Neutrophil (primary cell): ENCODE data around the gene PRG3.

Experiments used
- H3K27ac ChIP-seq: fragments of 200-600 bp; sonication (generic); 2 replicates; pipeline ENCODE4 v1.5.1; 2016; ENCODE audit warnings: mild to moderate bottlenecking, moderate library complexity
- H3K27me3 ChIP-seq: fragments of 200-600 bp; sonication (generic); 2 replicates; pipeline ENCODE4 v1.6.0; 2016; ENCODE audit warnings: mild to moderate bottlenecking
- H3K36me3 ChIP-seq: fragments of 200-600 bp; sonication (generic); 2 replicates; pipeline ENCODE4 v1.5.1; 2017
- H3K4me1 ChIP-seq, 2 experiments: fragments of 200-600 bp in 1 of 2; sonication (generic) in 1 of 2; 1 replicate in 1 of 2; 2 replicates in 1 of 2; pipeline versions ENCODE4 v1.5.1 to v1.6.1; 2013 to 2016; ENCODE audit warnings: low read depth in 1 of 2, low read length in 1 of 2, mild to moderate bottlenecking in 1 of 2, moderate library complexity in 1 of 2; ENCODE audit not compliant: control insufficient read depth in 1 of 2, insufficient read depth in 1 of 2
- H3K4me3 ChIP-seq, 2 experiments: fragments of 200-600 bp in 1 of 2; sonication (generic) in 1 of 2; 1 replicate in 1 of 2; 2 replicates in 1 of 2; pipeline ENCODE4 v1.5.1; 2013 to 2016; ENCODE audit warnings: low read depth in 1 of 2, low read length in 1 of 2, mild to moderate bottlenecking in 1 of 2, moderate library complexity in 1 of 2
- H3K9me3 ChIP-seq: fragments of 200-600 bp; sonication (generic); 2 replicates; pipeline ENCODE4 v1.5.1; 2016
- TF ChIP-seq, protein P1 (sequence below): fragments of 200-600 bp; sonication (generic); IDR thresholded peaks from 2 replicates; pipeline ENCODE4 v1.5.1; 2016; ENCODE audit warnings: antibody characterized with exemption

The PRG3 gene

GRCh38 chr11:57414612-57415212, 33.8 kb upstream of the PRG3 start:
- H3K36me3 ChIP-seq: peaks cover 87% of the 10 kb centered on the region
- H3K27me3 ChIP-seq: no peaks in the 10 kb centered on the region
- no peaks in the 10 kb centered on the region for H3K4me1 ChIP-seq
- no peak overlapping the region for H3K27ac ChIP-seq
- H3K4me3 ChIP-seq: no peak overlapping the region
- TF ChIP-seq, protein P1, sequence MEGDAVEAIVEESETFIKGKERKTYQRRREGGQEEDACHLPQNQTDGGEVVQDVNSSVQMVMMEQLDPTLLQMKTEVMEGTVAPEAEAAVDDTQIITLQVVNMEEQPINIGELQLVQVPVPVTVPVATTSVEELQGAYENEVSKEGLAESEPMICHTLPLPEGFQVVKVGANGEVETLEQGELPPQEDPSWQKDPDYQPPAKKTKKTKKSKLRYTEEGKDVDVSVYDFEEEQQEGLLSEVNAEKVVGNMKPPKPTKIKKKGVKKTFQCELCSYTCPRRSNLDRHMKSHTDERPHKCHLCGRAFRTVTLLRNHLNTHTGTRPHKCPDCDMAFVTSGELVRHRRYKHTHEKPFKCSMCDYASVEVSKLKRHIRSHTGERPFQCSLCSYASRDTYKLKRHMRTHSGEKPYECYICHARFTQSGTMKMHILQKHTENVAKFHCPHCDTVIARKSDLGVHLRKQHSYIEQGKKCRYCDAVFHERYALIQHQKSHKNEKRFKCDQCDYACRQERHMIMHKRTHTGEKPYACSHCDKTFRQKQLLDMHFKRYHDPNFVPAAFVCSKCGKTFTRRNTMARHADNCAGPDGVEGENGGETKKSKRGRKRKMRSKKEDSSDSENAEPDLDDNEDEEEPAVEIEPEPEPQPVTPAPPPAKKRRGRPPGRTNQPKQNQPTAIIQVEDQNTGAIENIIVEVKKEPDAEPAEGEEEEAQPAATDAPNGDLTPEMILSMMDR: no peak
- H3K9me3 ChIP-seq: no peaks in the 10 kb centered on the region

GRCh38 chr11:57413681-57414080, 32.7 kb upstream of the PRG3 start:
- H3K4me1 ChIP-seq: no peaks in the 10 kb centered on the region
- H3K9me3 ChIP-seq: no peaks in the 10 kb centered on the region
- no peaks in the 10 kb centered on the region for H3K27me3 ChIP-seq
- H3K36me3 ChIP-seq: peaks cover 89% of the 10 kb centered on the region
- no peak overlapping the region for H3K27ac ChIP-seq
- no peak overlapping the region for H3K4me3 ChIP-seq
- TF ChIP-seq, protein P1: no peak

GRCh38 chr11:57410287-57410686, 29.3 kb upstream of the PRG3 start:
- H3K36me3 ChIP-seq: peaks cover 72% of the 10 kb centered on the region
- no peaks in the 10 kb centered on the region for H3K9me3 ChIP-seq
- H3K4me3 ChIP-seq: no peak overlapping the region
- no peak overlapping the region for H3K27ac ChIP-seq
- no peaks in the 10 kb centered on the region for H3K27me3 ChIP-seq
- TF ChIP-seq, protein P1: no peak
- H3K4me1 ChIP-seq: peaks cover 6 to 10% of the 10 kb centered on the region in 2 experiments

GRCh38 chr11:57409321-57410100, 28.6 kb upstream of the PRG3 start:
- Histone ChIP-seq H3K4me1 (peaks cover 6 to 10% of the 10 kb centered on the region in 2 experiments), H3K27me3 (no peaks in the 10 kb centered on the region), H3K9me3 (no peaks in the 10 kb centered on the region), H3K36me3 (peaks cover 65% of the 10 kb centered on the region), H3K27ac (no peak overlapping the region), H3K4me3 (no peak overlapping the region)
- TF ChIP-seq, protein P1: no peak

DNA sequence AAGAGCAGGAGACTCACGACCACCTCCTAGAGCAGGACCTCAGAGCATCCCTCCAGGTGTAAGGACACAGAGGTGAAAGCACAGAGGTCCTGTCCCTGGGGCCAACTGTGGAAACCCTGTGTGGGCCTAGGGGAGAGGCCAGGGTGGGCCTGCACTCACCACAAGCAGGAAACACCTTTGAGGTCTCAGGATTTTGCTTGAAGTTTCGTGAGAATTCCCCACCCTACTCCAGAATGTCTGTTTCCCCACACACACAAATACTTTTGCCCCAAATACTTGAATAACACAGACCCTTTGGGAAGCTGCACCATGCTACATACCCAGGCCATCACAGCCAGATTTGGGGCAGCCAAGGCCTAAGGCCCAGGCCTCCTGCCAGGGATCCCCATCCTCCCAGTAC, 27.8 kb upstream of the PRG3 start:
- peaks cover 8 to 13% of the 10 kb centered on the region in 2 experiments for H3K4me1 ChIP-seq
- no peaks in the 10 kb centered on the region for H3K27me3 ChIP-seq
- TF ChIP-seq, protein P1: no peak
- H3K9me3 ChIP-seq: peaks cover 1% of the 10 kb centered on the region
- peaks cover 57% of the 10 kb centered on the region for H3K36me3 ChIP-seq
- no peak overlapping the region for H3K27ac ChIP-seq
- no peak overlapping the region for H3K4me3 ChIP-seq
